Measurements from ENCODE around the gene GPD2. TPM values are rescaled to one million over a fixed set of nuclear protein-coding genes. Genes with fewer than 3 reads are reported as not detected.

The GPD2 gene
- total and polyA plus RNA-seq, 2 of the 13 experiments (the other 11 are each of a cell fraction or from before 2014, with no cell fraction given): not detected

DNA sequence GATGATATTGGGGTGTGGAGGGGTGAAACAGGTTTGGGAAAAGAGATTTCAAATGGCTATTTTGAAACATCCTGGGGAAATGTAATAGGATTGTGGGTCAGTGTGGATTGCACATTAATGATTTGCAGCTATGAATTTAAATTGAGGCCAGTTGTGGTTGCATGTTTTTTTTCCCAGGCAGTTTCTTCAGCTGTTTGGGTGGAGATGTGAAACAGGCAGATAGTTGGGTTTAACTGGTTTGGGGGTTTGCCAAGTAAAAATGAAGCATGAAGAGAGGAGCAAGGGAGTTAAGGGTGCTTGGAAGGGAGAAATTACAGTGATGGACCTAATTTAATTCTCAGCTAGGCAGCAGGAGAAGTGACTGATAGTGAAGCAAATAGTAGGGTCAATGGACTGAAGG is 16.8 kb downstream of the GPD2 start:
- Histone ChIP-seq H3K9ac (ENCODE audit: insufficient read depth, low read depth, low read length) (no peak overlapping the region), H3K27ac (ENCODE audit: extremely low read length, insufficient read depth, low read length) (no peak overlapping the region), H4K20me1 (ENCODE audit: insufficient read depth, low read length) (no peaks in the 10 kb centered on the region), H3K79me2 (ENCODE audit: insufficient read depth, low read length) (no peaks in the 10 kb centered on the region), H3K36me3 (replicated peaks in 1 of 2; ENCODE audit: control insufficient read depth in 1 of 2, insufficient read depth in 2 of 2, low read length in 2 of 2) (no peaks in the 10 kb centered on the region), H3K4me2 (ENCODE audit: low read depth, low read length) (no peak overlapping the region), H2AFZ (ENCODE audit: low read length) (no peak overlapping the region), H3K4me3 (replicated peaks in 1 of 3; ENCODE audit: insufficient read depth in 1 of 3, low read depth in 2 of 3, low read length in 3 of 3) (no peak overlapping the region), H3K27me3 (ENCODE audit: control insufficient read depth in 1 of 2, insufficient read depth in 2 of 2, low read length in 2 of 2) (no peaks in the 10 kb centered on the region), H3K4me1 (ENCODE audit: insufficient read depth, low read length) (no peaks in the 10 kb centered on the region), H3K9me3 (ENCODE audit: low read length) (peaks cover 12% of the 10 kb centered on the region; the same call in 1 of the 2 replicates)
- intact Hi-C loops (cut with micrococcal nuclease; ENCODE audit: unreplicated experiment) (no loop called here), in situ Hi-C loops (cut with HindIII; ENCODE audit: extremely low pct_ligation_motif_present, low pct_unique_long_range_greater_than_20kb) (no loop called here)
- ChIA-PET CTCF (ENCODE audit: low intra/inter-chr PET ratio, low total read pairs) (no interaction called here), POLR2A (no interaction called here)
- ATAC-seq (no peak), FAIRE-seq (no peak), DNase-seq (ENCODE audit: low spot score) (no peak)
- no peak for TF ChIP-seq ZNF761 (CRISPR knock-in tag; conservative IDR thresholded peaks at IDR 0.05)
- TF ChIP-seq MXD4 (CRISPR knock-in tag; IDR thresholded peaks at IDR 0.05): no peak
- no peak for TF ChIP-seq ZNF382 (CRISPR knock-in tag; IDR thresholded peaks at IDR 0.05; ENCODE audit: borderline replicate concordance)
- TF ChIP-seq CREM (IDR thresholded peaks at IDR 0.05): no peak
- no peak for TF ChIP-seq CREM (CRISPR knock-in tag; IDR thresholded peaks at IDR 0.05)
- TF ChIP-seq, protein P1, sequence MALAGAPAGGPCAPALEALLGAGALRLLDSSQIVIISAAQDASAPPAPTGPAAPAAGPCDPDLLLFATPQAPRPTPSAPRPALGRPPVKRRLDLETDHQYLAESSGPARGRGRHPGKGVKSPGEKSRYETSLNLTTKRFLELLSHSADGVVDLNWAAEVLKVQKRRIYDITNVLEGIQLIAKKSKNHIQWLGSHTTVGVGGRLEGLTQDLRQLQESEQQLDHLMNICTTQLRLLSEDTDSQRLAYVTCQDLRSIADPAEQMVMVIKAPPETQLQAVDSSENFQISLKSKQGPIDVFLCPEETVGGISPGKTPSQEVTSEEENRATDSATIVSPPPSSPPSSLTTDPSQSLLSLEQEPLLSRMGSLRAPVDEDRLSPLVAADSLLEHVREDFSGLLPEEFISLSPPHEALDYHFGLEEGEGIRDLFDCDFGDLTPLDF (CRISPR knock-in tag; IDR thresholded peaks at IDR 0.05): no peak
- no peak for TF ChIP-seq REL (CRISPR knock-in tag; conservative IDR thresholded peaks at IDR 0.05)
- no peak for TF ChIP-seq SKI (IDR thresholded peaks at IDR 0.05; ENCODE audit: partially characterized antibody)
- TF ChIP-seq MTF2 (CRISPR knock-in tag; IDR thresholded peaks at IDR 0.05; ENCODE audit: borderline replicate concordance): no peak
- no peak for TF ChIP-seq RORA (CRISPR knock-in tag; IDR thresholded peaks at IDR 0.05)
- TF ChIP-seq, protein P2, sequence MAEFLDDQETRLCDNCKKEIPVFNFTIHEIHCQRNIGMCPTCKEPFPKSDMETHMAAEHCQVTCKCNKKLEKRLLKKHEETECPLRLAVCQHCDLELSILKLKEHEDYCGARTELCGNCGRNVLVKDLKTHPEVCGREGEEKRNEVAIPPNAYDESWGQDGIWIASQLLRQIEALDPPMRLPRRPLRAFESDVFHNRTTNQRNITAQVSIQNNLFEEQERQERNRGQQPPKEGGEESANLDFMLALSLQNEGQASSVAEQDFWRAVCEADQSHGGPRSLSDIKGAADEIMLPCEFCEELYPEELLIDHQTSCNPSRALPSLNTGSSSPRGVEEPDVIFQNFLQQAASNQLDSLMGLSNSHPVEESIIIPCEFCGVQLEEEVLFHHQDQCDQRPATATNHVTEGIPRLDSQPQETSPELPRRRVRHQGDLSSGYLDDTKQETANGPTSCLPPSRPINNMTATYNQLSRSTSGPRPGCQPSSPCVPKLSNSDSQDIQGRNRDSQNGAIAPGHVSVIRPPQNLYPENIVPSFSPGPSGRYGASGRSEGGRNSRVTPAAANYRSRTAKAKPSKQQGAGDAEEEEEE (CRISPR knock-in tag; IDR thresholded peaks at IDR 0.05; ENCODE audit: borderline replicate concordance): no peak
- TF ChIP-seq, protein P3, sequence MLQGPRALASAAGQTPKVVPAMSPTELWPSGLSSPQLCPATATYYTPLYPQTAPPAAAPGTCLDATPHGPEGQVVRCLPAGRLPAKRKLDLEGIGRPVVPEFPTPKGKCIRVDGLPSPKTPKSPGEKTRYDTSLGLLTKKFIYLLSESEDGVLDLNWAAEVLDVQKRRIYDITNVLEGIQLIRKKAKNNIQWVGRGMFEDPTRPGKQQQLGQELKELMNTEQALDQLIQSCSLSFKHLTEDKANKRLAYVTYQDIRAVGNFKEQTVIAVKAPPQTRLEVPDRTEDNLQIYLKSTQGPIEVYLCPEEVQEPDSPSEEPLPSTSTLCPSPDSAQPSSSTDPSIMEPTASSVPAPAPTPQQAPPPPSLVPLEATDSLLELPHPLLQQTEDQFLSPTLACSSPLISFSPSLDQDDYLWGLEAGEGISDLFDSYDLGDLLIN (CRISPR knock-in tag; IDR thresholded peaks at IDR 0.05; ENCODE audit: borderline replicate concordance): no peak
- TF ChIP-seq ARNTL (CRISPR knock-in tag; IDR thresholded peaks at IDR 0.05): no peak
- TF ChIP-seq TARDBP (CRISPR knock-in tag; IDR thresholded peaks at IDR 0.05): no peak
- no TSS peak for BruUV-seq (replicated peaks)
